ENCODE results near the gene RFX7.
A peak's percentile ranks its signal among the peaks of the same experiment; 100 is the strongest.
"Not testable (repeated sequence)": the region's sequence is repeated elsewhere in the genome, so short reads cannot be mapped to it uniquely, and the experiment has no call there.

Gene RFX7

DNA sequence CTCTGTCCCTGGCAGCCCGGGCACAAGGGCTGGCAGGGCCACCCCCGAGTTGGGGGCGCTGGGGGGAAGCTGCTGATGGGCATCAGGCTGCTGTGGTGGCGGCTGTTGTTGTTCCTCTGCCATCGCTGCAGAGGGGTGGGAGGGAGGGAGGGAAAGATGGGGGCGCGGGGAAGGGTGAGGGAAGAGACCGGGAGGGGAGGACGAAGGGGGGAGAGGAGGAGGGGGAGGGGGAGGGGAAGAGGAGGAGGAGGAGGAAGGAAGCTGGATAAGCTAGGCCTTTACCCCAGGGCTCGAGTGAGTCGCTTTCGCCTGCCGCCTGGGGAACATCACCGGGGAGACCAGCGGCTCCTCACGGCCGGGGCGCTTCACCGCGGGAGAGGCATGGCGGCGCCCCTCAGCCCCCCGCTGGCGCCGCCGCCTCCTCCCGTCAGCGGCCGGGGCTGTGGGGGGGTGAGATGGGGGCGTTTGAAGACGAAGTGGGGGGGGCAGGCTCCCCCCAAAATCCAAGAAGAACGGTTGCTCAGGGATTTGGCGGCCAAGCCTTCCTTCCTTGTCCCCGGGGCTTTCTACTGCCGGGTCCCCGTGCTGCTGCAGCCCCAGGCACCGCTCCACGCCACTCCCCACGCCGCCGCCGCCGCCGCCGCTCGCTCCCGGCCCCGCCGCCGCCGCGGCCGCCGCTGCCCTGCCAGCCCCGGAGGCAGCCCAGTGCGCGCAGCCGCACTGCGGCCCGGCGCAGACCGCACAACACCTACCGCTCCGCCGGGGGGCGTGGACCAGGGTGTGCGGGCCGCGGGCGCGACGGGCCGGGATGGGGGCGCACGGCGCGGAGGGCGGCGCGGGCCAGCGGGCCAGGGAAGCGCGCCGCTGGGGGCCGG lies at the start of gene RFX7:
Gene RFX7 (minus strand): TSS at position 717 of the 875 bp plus-strand sequence. CDS start 594 bp downstream, at position 123.
- DNase-seq: peak; percentile 53

DNA sequence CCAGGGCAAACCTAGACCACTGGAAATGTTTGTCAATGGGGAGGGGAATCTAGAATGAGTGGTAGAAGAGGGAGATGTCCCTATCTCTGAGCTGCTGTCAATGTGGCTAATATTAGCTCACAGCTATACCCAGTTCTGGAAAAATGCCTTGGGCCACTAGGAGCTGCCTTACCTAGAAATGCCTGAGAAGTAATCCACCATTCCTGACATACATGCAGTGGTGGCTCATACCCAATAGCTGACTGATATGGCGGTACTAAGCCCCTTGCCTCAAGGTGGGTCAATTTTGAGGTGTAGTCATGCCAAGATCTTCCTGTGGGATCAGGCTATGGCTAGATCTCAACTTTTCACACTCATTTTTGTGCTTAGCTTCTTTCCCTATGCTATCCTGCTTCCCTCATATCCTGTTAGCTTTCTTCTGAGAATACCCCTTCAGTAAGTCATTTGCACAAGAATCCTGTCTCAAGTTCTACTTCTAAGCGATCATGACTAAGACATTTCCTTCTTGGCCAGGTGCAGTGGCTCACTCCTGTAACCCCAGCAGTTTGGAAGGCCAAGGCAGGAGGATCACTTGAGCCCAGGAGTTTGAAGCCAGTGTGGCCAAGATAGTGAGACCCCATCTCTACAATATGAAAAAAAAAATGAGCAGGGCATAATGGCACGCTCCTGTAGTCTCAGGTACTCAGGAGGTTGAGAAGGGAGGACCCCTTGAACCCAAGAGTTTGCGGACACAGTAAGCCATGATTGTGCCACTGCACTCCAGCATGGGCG lies 49.1 kb upstream of the RFX7 start:
- no peak for DNase-seq

DNA sequence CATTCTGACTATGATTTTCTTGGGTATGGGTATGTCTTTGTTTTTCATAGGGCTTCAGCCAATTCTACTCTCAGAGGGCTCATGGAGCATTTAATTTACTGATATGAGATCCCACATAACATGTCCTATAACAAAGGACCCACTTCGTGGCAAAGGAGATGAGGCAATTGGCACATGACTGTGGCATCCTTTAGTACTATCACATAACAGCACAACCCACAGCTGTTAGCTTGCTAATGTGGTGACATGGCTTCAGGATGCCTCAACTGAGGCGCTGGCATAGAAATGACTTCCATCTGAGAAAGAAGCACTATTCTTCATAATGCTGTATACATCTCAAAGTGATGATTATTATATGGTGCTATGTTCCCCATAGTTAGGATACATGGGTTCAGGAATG lies 48.1 kb upstream of the RFX7 start:
- no peak for DNase-seq

DNA sequence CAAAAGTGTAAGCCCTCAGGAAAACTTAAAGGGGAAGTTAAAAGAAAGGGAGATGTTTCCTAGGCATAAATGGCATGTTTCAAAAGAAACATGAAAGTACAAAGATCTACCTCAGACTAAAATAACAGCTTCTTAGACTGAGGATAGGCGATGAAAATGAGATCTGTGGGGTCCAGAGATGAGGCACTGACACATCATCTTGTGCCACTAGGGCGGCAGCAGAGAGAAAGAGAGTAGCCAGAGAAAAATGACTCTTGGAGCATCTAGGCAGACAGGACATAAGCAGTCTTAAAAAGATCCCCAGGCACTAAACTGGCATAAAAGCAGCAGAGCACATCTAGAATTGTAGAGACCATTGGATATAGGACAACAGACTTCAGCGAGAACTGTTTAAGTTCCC lies 42.5 kb upstream of the RFX7 start:
- no peak for DNase-seq

DNA sequence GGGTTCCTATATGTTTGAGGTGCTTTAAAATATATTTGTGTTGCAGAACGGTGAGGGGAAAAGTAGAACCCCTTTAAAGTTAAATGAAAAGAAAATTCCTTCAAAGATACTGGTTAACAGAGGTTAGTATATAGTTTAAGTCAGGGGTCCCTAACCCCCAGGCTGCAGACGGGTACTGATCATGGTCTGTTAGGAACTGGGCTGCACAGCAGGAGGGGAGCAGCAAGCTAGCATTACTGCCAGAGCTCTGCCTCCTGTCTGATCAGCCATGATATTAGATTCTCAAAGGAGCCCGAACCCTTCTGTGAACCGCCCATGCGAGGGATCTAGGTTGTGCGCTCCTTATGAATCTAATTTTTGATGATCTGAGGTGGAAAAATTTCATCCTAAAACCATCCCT lies 37.5 kb upstream of the RFX7 start:
- DNase-seq: no peak

DNA sequence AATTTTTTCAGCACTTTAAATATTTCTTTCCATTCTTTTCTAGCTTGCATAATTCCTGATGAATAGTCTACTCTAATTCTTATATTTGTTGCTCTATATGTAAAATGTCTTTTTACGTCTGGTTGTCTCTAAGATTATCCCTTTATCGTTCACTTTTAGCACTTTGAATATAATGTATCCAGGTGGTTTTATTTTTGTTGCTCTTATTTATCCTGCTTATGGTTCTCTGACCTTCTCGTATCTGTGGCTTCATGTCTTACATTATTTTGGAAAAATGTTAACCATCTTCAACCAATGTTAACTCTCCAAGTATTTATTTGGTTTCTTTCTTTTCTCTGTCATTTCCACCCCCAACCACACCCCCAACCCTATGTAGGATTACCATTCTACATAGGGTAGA lies 30.0 kb upstream of the RFX7 start:
- DNase-seq: no peak

DNA sequence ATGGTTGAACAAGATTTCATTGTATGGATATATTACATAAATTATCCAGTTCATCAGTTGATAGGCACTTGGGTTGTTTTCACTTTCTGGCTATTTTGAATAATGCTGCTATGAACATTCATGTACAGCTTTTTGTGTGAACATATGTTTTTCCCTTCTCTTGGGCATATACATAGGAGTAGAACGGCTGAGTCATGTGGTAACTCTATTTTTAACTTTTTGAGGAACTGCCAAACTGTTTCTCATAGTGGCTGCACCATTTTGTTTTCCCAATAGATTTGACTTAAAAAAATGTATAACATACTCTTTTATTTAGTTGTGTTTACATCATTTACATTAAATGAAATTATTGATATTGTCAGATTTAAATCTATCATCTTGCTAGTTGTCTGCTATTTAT lies 28.8 kb upstream of the RFX7 start:
- DNase-seq: no peak

DNA sequence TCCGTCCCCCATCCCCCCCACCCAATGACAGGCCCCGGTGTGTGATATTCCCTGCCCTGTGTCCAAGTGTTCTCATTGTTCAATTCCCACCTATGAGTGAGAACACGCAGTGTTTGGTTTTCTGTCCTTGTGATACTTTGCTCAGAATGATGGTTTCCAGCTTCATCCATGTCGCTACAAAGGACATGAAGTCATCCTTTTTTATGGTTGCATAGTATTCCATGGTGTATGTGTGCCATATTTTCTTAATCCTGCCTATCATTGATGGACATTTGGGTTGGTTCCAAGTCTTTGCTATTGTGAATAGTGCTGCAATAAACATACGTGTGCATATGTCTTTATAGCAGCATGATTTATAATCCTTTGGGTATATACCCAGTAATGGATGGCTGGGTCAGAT lies 22.8 kb upstream of the RFX7 start:
- not testable (repeated sequence) for DNase-seq

DNA sequence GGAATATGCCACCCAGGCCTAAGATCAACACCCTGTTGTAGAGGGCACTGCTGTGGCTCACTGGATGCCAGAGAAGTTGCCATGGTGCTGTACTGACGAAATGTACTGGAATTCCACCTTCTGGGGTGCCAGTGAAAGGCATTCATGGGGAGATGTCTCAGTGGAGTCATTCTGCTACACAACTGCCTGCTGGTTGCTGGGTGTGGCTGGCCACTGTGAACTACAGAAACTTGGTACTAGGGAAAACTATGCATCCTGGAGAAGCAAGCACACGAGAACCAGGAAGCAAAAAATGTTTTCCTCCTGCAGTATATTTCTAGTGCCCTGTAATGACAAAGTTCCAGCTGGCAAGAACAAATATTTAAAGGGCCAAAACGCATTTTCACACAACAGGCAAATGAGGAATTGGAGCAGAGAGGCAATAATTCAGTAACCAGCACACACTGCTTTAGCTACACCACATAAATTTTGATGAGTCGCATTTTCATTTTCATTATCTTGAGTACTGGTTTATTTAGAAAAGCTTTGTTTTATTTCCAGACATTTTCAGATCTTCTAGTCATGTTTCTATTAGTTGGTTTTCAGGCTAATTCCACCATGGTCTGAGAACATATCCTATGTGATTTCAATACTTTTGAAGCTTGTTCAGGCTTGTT lies 18.3 kb upstream of the RFX7 start:
- DNase-seq: no peak

DNA sequence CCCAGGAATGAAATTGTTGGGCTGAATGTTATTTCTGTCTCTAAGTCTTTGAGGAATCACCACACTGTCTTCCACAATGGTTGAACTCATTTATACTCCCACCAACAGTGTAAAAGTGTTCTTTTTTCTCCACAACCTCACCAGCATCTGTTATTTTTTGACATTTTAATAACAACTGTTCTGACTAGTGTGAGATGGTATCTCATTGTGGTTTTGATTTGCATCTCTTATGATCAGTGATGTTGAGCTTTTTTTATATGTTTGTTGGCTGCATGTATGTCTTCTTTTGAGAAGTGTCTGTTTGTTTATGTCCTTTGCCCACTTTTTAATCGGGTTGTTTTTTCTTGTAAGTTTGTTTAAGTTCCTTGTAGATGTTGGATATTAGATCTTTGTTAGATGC lies 13.6 kb upstream of the RFX7 start:
- not testable (repeated sequence) for DNase-seq

DNA sequence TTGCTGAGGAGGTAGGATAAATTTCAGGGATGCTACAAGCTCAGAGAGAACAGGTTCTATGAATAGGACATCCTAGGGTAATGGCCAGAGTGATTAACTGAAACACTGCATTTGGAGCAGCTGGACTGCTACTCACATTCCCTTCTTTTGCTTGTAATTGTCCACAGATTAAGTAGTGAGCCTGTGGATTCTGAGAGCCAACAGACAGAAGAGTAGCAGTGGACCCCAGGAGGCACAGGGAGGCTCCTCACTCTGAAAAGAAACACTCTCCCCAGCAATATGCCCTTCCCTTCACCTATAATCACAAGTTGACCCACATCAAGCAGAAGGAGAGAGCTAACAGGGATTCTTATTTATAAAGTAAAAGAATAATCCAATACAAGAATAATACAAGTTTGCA lies 10.6 kb upstream of the RFX7 start:
- no peak for DNase-seq

DNA sequence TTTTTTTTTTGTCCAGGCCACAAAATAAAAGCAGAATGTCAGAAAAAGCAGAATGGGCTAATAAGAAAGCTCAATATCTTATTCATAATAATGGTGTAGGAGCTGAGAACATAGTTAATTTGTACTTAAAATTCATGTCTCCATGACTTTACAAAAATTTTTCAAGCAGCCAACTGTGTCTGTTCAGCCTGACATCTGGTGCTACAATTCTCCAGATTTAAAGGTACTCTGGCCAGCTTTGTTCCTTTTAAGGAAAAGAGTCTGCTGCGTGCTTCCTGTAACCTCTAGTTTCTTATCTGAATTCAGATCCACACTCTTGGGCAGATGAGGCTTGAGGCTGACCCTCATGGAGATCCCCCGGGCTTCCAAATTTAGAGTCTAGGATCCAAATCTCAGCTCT lies 8.7 kb upstream of the RFX7 start:
- no peak for DNase-seq

DNA sequence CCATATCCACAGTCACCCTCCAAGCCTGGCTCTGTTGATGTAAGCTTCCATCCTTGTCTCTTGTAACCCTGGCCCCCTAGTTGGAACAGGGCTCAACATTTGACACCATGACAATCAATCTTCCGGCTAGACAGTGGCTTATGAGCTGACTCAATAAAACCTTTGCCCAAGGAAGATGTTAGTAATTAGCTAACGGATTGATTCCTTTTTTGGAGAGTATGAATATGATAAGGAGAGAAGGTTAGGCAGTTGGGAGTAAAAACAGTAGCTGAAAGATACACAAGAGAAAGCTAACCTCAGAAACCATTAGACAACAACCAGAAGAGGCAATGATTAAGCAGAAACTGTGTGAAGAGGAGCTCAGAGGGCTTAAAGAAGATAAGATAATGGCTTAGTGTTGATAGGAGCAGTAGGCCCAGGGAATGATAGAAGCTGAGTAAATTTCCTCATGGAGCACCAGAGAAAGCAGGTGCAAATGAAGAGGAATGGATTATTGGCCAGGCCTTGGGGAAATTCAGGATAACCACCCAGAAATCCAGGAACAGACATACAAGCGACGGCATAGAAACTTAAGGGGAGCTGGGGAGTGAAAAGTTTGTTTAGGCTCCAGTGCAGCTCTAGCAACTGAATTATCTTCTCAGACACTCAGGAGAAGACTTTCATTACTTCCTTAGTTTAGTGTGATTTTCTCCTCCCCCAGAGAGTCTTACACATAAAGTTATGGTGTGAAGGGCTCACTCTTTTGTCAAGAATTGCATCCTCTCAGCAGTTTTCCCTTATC lies 7.8 kb upstream of the RFX7 start:
- DNase-seq: no peak

DNA sequence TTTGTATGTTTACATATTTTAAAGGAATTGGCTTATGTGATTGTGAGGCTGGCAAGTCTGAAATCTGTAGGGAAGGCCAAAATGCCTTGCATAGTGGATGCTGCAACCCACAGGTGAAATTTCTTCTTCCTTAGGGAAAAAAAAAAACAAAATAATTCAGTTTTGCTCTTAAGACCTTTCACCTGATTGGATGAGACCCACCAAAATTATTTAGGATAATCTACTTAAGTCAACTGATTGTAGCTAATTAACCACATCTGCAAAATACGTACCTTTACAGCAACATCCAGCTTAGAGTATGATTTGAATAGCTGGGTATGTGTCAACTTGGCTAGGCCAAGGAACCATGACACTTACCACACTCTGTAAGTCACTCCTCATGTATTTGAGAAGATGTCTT lies 6.9 kb upstream of the RFX7 start:
- DNase-seq: no peak

DNA sequence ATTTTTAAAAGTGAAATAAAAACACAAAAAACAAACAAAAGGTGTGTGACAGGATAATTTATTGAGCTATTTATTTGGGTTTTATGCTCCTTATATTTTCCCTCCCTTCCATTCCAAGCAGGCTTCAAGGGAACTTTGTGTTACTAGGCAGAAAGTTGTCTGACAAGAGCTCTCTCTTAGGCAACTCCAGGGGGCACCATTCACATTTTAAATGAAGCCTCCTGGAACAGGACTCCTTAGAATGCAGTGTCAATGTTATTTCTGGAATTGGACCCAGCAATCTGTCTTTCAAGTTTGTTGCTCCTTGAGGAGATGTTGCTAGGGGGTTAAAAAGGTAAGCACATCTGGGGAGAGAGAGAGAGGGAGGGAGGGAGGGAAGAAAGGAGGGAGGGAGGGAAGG lies 5.4 kb upstream of the RFX7 start:
- no peak for DNase-seq

DNA sequence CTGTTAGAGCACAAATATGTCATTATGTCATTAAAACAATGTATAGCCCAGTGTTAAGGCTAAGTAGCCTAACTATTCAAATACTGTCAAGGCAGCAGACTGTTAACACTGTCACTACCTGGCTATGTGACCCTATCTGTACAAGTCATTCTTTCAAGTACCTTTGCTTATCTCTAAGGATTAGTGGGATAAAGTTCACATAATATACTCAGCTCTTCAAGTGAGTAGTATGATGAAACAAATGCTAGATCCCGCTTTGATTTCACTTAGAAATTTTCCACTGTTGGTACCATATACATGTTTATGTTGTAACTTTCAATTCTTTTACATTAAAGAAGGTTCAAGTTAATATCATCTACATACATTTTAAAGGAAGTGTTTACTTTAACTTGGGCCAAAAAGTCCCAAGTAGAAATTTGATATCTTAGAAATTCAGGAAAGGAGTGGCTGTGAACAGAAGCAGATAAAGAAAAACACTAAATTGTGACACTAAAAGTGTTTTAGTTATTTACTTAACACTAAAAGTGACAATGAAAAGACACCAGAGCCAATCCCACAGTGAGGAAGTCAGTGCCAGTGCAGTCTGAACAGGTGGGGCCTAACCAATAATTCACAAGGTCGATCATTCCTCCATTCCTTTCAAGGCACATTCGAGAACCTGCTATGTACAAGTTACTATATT lies 4.8 kb upstream of the RFX7 start:
- no peak for DNase-seq

DNA sequence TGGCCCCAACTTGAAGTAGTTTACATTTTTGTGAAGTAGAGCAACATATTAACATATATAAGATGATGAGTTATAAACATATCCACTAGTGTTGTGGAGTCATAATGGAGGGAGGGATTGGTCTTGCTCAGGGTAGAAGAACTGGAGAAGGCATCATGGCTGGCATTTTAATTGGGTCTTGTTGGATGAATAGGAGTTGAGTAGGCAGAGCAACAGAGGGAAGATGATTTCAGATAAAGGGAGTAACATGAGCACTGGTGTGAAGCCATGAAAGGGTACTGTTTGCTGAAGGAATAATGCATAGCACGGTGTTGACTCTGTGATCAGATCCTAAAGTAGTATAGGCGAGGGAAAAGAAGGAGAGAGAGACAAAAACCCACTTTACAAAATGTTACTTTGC lies 3.6 kb upstream of the RFX7 start:
- no peak for DNase-seq

DNA sequence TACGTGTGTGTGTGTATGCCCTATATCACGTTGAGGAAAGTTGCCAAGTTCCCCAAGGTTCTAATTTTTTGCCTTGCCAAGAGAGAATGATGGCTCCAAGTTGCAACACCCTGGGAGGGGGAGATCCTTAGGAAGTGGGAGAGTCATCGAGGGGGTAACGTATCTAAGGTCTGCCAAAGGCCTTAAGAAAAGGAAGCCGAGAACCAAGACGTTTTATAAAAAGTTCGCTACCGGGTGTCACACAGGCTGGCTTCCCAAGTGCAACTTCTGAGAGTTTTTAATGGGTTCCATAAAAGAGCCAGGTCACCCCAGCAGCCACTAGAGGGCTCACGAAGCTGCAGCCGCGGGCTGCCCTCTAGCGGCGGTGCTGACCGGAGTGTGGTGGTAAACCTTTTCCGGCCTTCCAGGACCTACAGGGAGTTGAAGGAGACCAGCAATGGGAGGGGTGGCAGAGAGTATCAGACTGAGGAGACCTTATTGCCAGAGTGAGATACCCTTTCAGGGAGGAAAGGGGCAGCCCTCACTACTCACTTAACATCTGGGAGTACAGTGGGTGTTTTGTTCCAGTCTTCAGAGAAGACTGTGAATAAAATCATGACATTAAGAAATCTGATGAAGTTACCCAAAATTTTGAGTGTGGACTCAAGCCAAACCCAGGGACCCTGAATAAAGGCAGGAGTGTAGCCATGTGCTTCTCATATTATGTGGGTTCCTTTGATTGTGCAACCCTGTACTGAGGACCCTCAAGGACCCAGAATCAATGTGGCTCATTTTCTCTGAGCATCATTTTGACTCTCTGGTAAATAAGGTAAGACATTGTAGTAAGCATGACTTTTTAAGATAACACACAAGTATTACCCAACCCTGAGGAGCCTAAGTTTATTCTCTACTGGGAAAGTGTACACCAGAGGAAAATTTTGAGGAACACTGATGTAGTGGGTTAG lies 2.5 kb upstream of the RFX7 start:
- peak; percentile 87 for DNase-seq

DNA sequence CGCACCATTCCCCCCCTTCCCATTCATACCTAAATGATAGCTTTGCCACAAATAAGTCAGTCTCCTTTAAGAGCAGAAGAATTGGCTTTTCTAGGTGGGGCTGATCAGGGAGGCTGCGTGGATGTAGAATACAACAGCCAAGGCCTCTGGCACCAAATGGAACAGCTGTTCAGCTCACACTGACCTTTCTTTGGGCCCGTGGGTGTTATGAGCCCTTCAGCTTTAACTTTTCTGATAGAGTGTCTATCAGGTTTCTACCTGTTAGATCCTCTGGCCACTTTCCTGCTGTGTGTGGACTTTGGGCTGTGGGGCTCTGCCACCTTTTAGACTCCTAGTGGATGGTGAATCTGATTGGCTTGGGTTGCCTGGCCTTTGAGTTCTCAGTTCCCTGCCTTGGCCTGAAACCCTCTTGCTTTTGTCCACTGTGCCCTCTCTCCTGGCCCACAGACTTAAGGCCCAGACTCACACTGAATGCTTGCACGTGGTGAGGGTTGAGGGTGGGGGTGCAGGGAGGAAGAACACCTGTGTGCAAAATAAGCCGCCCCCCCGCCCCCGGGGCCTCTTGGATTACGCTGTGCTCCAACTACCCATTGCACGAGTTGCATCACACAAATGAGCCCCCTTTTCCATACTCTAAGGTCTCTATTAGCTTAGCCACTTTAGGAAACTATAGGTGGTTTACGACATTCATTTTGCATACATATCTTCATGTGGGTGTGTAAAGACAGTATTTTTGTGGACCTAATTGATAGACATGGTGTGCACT lies 1.3 kb upstream of the RFX7 start:
- peak; percentile 49 for DNase-seq
